Astrocyte of the cerebellum (primary cell): Measurements from ENCODE around the gene KCNAB2.

Experiments
- DNase-seq: peaks from one replicate; pipeline ENCODE4 v3.0.0-alpha.2; 2011; ENCODE audit warnings: low read depth
- H3K4me3 ChIP-seq: 2 replicates; pipeline ENCODE4 v1.5.1; 2011; ENCODE audit warnings: mild to moderate bottlenecking, low read depth, low read length, moderate library complexity
- in situ Hi-C: cut with HindIII; loops from 2 replicates; pipeline ENCODE4 v1.10.0; 2017; ENCODE audit warnings: low sequenced_read_pairs
- TF ChIP-seq, protein P1 (sequence below): IDR thresholded peaks from 2 replicates; pipeline ENCODE4 v1.5.1; 2012; ENCODE audit warnings: low read length, low read depth, moderate library complexity, mild to moderate bottlenecking; ENCODE audit errors: missing control alignments

Gene KCNAB2

GRCh38 chr1:6083385-6083784, 37.7 kb downstream of the KCNAB2 start:
- no peak overlapping the region for H3K4me3 ChIP-seq
- DNase-seq, result no peak
- TF ChIP-seq, protein P1, sequence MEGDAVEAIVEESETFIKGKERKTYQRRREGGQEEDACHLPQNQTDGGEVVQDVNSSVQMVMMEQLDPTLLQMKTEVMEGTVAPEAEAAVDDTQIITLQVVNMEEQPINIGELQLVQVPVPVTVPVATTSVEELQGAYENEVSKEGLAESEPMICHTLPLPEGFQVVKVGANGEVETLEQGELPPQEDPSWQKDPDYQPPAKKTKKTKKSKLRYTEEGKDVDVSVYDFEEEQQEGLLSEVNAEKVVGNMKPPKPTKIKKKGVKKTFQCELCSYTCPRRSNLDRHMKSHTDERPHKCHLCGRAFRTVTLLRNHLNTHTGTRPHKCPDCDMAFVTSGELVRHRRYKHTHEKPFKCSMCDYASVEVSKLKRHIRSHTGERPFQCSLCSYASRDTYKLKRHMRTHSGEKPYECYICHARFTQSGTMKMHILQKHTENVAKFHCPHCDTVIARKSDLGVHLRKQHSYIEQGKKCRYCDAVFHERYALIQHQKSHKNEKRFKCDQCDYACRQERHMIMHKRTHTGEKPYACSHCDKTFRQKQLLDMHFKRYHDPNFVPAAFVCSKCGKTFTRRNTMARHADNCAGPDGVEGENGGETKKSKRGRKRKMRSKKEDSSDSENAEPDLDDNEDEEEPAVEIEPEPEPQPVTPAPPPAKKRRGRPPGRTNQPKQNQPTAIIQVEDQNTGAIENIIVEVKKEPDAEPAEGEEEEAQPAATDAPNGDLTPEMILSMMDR, result no peak
- in situ Hi-C loops, result no loop called here

GRCh38 chr1:6083801-6084446, 38.2 kb downstream of the KCNAB2 start:
- in situ Hi-C loops, result no loop called here
- no peak overlapping the region for H3K4me3 ChIP-seq
- TF ChIP-seq, protein P1, result no peak
- peak; percentile 5 for DNase-seq

GRCh38 chr1:6084781-6085495, 39.2 kb downstream of the KCNAB2 start:
- in situ Hi-C loops, result no loop called here
- no peak overlapping the region for H3K4me3 ChIP-seq
- DNase-seq, result no peak
- TF ChIP-seq, protein P1, result no peak

DNA sequence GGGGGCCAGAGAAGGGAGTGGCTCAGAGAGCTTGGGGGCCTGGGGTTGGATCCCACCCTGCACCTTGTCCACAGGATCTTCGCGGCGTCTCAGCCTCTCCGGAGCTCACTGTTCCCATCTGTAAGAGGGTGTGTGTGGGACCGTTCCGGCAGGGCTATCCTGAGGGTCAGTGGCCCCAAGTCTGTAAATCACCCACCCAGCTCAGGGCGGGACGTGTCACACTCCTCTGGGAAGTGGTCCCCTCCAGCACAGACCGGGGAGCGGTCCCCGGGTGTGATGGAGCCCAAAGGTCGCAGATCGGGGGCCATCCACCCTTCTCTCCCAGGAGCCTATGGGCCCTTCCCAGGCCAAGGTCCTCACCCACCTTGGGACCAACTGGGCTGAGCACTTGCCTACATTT, 40.0 kb downstream of the KCNAB2 start:
- in situ Hi-C loops, result no loop called here
- no peak for DNase-seq
- H3K4me3 ChIP-seq, result no peak overlapping the region

DNA sequence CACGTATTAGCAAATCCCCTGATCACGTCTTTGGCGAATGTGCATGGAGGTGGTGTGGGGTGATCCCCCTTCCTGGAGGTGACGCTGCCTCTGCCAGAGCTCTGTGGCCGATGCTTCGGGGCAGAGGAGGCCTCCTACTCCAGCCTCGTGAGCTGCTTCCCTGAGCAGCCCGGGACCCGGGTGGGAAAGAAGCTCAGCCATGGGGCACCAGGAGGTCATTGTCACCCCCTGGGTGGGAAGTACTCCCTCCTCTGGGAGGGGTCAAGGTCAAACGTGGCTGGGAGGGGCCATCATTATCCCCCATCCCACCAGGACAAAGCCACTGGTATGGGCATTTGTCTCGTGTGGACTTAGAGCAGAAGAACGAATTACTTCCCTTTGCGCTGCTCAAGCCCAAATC, 40.7 kb downstream of the KCNAB2 start:
- no peak overlapping the region for H3K4me3 ChIP-seq
- in situ Hi-C loops, result no loop called here
- TF ChIP-seq, protein P1, result no peak
- no peak for DNase-seq

More for the DNA sequence above, 40.0 kb downstream of the KCNAB2 start:
- TF ChIP-seq, protein P1, result no peak

DNA sequence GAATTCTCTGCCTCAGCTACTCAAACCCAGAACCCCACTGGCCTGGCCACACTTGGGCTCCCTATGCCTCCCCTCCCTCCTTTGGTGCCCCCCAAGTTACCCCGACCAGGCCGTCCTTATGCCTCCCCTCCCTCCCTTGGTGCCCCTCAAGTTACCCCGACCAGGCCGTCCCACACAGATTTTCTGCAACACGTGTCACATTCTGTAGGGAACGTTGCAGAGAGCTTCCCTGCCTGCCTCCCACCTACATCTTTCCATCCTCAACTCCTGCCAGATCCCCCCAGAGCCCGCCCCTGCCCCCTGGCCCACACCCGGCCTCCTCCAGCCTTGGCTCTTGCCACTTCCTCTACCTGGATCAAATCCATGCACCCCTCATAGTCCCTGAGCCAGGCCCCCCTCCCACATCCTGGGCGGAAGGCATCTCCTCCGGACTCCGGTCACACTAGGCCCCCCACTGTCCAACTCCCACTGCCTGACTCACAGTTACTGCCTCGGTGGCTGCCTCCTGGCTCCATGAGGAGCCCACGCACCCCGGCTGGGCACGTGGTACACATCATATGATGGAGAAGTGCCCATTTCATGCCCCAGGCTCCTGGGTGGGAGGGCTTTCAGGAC, 41.2 kb downstream of the KCNAB2 start:
- in situ Hi-C loops, result no loop called here
- H3K4me3 ChIP-seq, result no peak overlapping the region
- TF ChIP-seq, protein P1, result no peak
- DNase-seq, result no peak
